Fibroblast of mammary gland (primary cell): Measurements from ENCODE around the gene ARHGAP6.

Source experiments
- DNase-seq: peaks from one replicate; pipeline ENCODE4 v3.0.0-alpha.2; 2010; ENCODE audit warnings: low read depth
- H3K4me3 ChIP-seq: 2 replicates; pipeline ENCODE4 v1.5.1; 2011; ENCODE audit warnings: low read depth, mild to moderate bottlenecking, low read length, moderate library complexity; ENCODE audit not compliant: control insufficient read depth
- CTCF ChIP-seq: conservative IDR thresholded peaks from 2 replicates; pipeline ENCODE4 v1.5.1; 2011; ENCODE audit warnings: low read depth, low read length, inconsistent platforms; ENCODE audit not compliant: control insufficient read depth, insufficient read depth

Gene ARHGAP6

GRCh38 chrX:11151799-11152559 is 513.7 kb downstream of the ARHGAP6 start:
- no peak overlapping the region for H3K4me3 ChIP-seq
- DNase-seq = no peak
- TF ChIP-seq CTCF = no peak

- DNase-seq = no peak
- H3K4me3 ChIP-seq = no peak overlapping the region
- no peak for TF ChIP-seq CTCF
Measured at GRCh38 chrX:11148401-11148800, 517.3 kb downstream of the ARHGAP6 start.

GRCh38 chrX:11146411-11146810 is 519.3 kb downstream of the ARHGAP6 start:
- no peak for TF ChIP-seq CTCF
- no peak for DNase-seq
- H3K4me3 ChIP-seq = no peak overlapping the region

GRCh38 chrX:11143931-11144678 is 521.6 kb downstream of the ARHGAP6 start:
- peak; percentile 63 for TF ChIP-seq CTCF
- no peak overlapping the region for H3K4me3 ChIP-seq
- DNase-seq = peak; percentile 85

GRCh38 chrX:11138498-11139390 is 527.0 kb downstream of the ARHGAP6 start:
- TF ChIP-seq CTCF = no peak
- no peak for DNase-seq
- H3K4me3 ChIP-seq = no peak overlapping the region

GRCh38 chrX:11137543-11138139 is 528.1 kb downstream of the ARHGAP6 start:
- H3K4me3 ChIP-seq = no peak overlapping the region
- TF ChIP-seq CTCF = peak; percentile 77
- DNase-seq = peak; percentile 64
